WTC11 (cell line): ENCODE results near the gene CASP12. TPM values are rescaled to one million over a fixed set of nuclear protein-coding genes. Genes with fewer than 3 reads are reported as not detected.

Experiments used
- ATAC-seq: fragments of 200-7000 bp; cut with Tn5 transposase; 2 replicates; pipeline ENCODE4 v1.10.0; 2021; ENCODE audit warnings: mild to moderate bottlenecking, moderate library complexity
- CTCF ChIA-PET: fragments of 300-600 bp; sonication (Branson Sonifier 250); formaldehyde crosslinking; loops from one replicate; lab custom pipeline; 2021; ENCODE audit warnings: antibody characterized with exemption; lab: Charles Lee
- POLR2A ChIA-PET: fragments of 350-600 bp; sonication (Branson Sonifier 250); formaldehyde crosslinking; loops from one replicate; lab custom pipeline; 2021; ENCODE audit warnings: antibody characterized with exemption; lab: Charles Lee
- DNase-seq: peaks from one replicate; pipeline ENCODE4 v3.0.0; 2021; ENCODE audit warnings: low spot score
- H3K27ac Mint-ChIP-seq: 2 replicates; pipeline ENCODE4 v1.8.0; 2021; ENCODE audit warnings: mixed read lengths
- H3K27me3 Mint-ChIP-seq: 2 replicates; pipeline ENCODE4 v1.8.0; 2021; ENCODE audit warnings: low read depth, mild to moderate bottlenecking, moderate library complexity, mixed read lengths
- H3K36me3 Mint-ChIP-seq: 2 replicates; pipeline ENCODE4 v1.8.0; 2021; ENCODE audit warnings: mixed read lengths
- H3K4me1 Mint-ChIP-seq: 2 replicates; pipeline ENCODE4 v1.8.0; 2022; ENCODE audit warnings: mixed read lengths
- H3K4me3 Mint-ChIP-seq: 2 replicates; pipeline ENCODE4 v1.8.0; 2021; ENCODE audit warnings: mild to moderate bottlenecking, moderate library complexity, mixed read lengths
- H3K9me3 Mint-ChIP-seq: 2 replicates; pipeline ENCODE4 v1.8.0; 2021; ENCODE audit warnings: mixed read lengths
- ETV6 ChIP-seq: sonication (generic); formaldehyde crosslinking; IDR thresholded peaks from 2 replicates; pipeline ENCODE4 v1.8.1; 2022; ENCODE audit warnings: mild to moderate bottlenecking, missing genetic modification reagents
- FOXP1 ChIP-seq: sonication (generic); formaldehyde crosslinking; IDR thresholded peaks from 2 replicates; pipeline ENCODE4 v1.8.0; 2022; ENCODE audit warnings: missing genetic modification reagents, mild to moderate bottlenecking, moderate library complexity, borderline replicate concordance
- GABPB1 ChIP-seq: sonication (generic); formaldehyde crosslinking; IDR thresholded peaks from 2 replicates; pipeline ENCODE4 v1.8.1; 2023; ENCODE audit warnings: mild to moderate bottlenecking, missing genetic modification reagents
- GRHL2 ChIP-seq: fragments of 250-450 bp; sonication (Bioruptor Pico); IDR thresholded peaks from 2 replicates; pipeline ENCODE4 v1.8.0; 2022; ENCODE audit warnings: mild to moderate bottlenecking, moderate library complexity; ENCODE audit not compliant: insufficient replicate concordance, severe bottlenecking
- MXD4 ChIP-seq: fragments of 250-450 bp; sonication (Bioruptor Pico); IDR thresholded peaks from 2 replicates; pipeline ENCODE4 v1.8.0; 2021; ENCODE audit warnings: mild to moderate bottlenecking, moderate library complexity, borderline replicate concordance
- NFATC4 ChIP-seq: fragments of 250-450 bp; sonication (Bioruptor Pico); IDR thresholded peaks from 2 replicates; pipeline ENCODE4 v1.9.0; 2021; ENCODE audit warnings: mild to moderate bottlenecking
- RELA ChIP-seq: sonication (generic); formaldehyde crosslinking; IDR thresholded peaks from 2 replicates; pipeline ENCODE4 v1.8.1; 2022; ENCODE audit warnings: missing genetic modification reagents, mild to moderate bottlenecking, borderline replicate concordance
- SMAD3 ChIP-seq: sonication (generic); formaldehyde crosslinking; IDR thresholded peaks from 2 replicates; pipeline ENCODE4 v1.8.0; 2022; ENCODE audit warnings: missing genetic modification reagents, mild to moderate bottlenecking, borderline replicate concordance
- SP1 ChIP-seq: sonication (generic); formaldehyde crosslinking; conservative IDR thresholded peaks from 2 replicates; pipeline ENCODE4 v1.8.1; 2022; ENCODE audit warnings: missing genetic modification reagents
- TEAD4 ChIP-seq: sonication (generic); formaldehyde crosslinking; IDR thresholded peaks from 2 replicates; pipeline ENCODE4 v1.8.0; 2022; ENCODE audit warnings: mild to moderate bottlenecking, missing genetic modification reagents
- ZBTB21 ChIP-seq: sonication (generic); formaldehyde crosslinking; IDR thresholded peaks from 2 replicates; pipeline ENCODE4 v1.8.1; 2023; ENCODE audit warnings: mild to moderate bottlenecking, missing genetic modification reagents, borderline replicate concordance
- ZMAT4 ChIP-seq: fragments of 250-450 bp; sonication (Bioruptor Pico); IDR thresholded peaks from 2 replicates; pipeline ENCODE4 v1.9.0; 2021; ENCODE audit warnings: mild to moderate bottlenecking
- ZNF263 ChIP-seq: sonication (generic); formaldehyde crosslinking; IDR thresholded peaks from 2 replicates; pipeline ENCODE4 v1.8.1; 2022; ENCODE audit warnings: low read depth, mild to moderate bottlenecking, moderate library complexity, missing genetic modification reagents
- total RNA-seq: library from RNA; stranded (reverse); gene quantifications from 3 replicates; pipeline ENCODE4 v1.2.3, GENCODE V29; 2021
- TF ChIP-seq, protein P1 (sequence below): sonication (generic); formaldehyde crosslinking; IDR thresholded peaks from 2 replicates; pipeline ENCODE4 v1.8.0; 2023; ENCODE audit warnings: mild to moderate bottlenecking, missing genetic modification reagents
- TF ChIP-seq, protein P2 (sequence below): sonication (generic); formaldehyde crosslinking; IDR thresholded peaks from 2 replicates; pipeline ENCODE4 v1.8.0; 2022; ENCODE audit warnings: mild to moderate bottlenecking, missing genetic modification reagents
- TF ChIP-seq, protein P3 (sequence below): sonication (generic); formaldehyde crosslinking; conservative IDR thresholded peaks from 2 replicates; pipeline ENCODE4 v1.8.1; 2023; ENCODE audit warnings: mild to moderate bottlenecking, low read depth, missing genetic modification reagents, moderate library complexity
- TF ChIP-seq, protein P4 (sequence below): sonication (generic); formaldehyde crosslinking; IDR thresholded peaks from 2 replicates; pipeline ENCODE4 v1.8.1; 2023; ENCODE audit warnings: mild to moderate bottlenecking, missing genetic modification reagents, moderate library complexity
- TF ChIP-seq, protein P5 (sequence below): sonication (generic); formaldehyde crosslinking; IDR thresholded peaks from 2 replicates; pipeline ENCODE4 v1.8.1; 2023; ENCODE audit warnings: mild to moderate bottlenecking, missing genetic modification reagents
- TF ChIP-seq, protein P6 (sequence below): sonication (generic); formaldehyde crosslinking; IDR thresholded peaks from 2 replicates; pipeline ENCODE4 v1.8.0; 2022; ENCODE audit warnings: mild to moderate bottlenecking, missing genetic modification reagents

CASP12 gene
- total RNA-seq, 1 experiment from 2014 or later: not detected

DNA sequence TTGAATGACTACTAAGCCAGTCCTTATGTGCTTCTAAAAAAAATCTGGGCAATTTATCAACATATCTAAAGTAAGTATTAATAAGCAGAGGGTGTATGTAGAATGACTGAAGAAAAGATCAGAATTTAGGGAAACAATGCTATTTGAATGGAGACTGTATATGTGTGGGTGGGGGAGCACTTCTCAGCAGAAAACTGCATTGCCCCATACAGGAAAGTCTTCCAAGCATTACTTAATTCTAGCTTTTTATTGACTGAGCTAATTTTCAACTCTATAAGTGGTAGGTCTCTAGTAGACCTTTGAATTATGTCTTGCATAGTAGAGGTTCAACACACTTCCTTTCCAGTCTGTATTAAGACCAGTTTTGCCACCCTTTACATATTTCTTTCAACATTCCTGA is 41.7 kb downstream of the CASP12 start (continued):
- TF ChIP-seq, protein P1, sequence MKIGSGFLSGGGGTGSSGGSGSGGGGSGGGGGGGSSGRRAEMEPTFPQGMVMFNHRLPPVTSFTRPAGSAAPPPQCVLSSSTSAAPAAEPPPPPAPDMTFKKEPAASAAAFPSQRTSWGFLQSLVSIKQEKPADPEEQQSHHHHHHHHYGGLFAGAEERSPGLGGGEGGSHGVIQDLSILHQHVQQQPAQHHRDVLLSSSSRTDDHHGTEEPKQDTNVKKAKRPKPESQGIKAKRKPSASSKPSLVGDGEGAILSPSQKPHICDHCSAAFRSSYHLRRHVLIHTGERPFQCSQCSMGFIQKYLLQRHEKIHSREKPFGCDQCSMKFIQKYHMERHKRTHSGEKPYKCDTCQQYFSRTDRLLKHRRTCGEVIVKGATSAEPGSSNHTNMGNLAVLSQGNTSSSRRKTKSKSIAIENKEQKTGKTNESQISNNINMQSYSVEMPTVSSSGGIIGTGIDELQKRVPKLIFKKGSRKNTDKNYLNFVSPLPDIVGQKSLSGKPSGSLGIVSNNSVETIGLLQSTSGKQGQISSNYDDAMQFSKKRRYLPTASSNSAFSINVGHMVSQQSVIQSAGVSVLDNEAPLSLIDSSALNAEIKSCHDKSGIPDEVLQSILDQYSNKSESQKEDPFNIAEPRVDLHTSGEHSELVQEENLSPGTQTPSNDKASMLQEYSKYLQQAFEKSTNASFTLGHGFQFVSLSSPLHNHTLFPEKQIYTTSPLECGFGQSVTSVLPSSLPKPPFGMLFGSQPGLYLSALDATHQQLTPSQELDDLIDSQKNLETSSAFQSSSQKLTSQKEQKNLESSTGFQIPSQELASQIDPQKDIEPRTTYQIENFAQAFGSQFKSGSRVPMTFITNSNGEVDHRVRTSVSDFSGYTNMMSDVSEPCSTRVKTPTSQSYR (CRISPR knock-in tag): no peak
- TF ChIP-seq ZBTB21 (CRISPR knock-in tag) (no peak), NFATC4 (CRISPR knock-in tag) (no peak), GRHL2 (no peak), MXD4 (CRISPR knock-in tag) (no peak), RELA (CRISPR knock-in tag) (no peak), SP1 (CRISPR knock-in tag) (no peak)
- TF ChIP-seq, protein P2, sequence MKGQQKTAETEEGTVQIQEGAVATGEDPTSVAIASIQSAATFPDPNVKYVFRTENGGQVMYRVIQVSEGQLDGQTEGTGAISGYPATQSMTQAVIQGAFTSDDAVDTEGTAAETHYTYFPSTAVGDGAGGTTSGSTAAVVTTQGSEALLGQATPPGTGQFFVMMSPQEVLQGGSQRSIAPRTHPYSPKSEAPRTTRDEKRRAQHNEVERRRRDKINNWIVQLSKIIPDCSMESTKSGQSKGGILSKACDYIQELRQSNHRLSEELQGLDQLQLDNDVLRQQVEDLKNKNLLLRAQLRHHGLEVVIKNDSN: no peak
- TF ChIP-seq, protein P3, sequence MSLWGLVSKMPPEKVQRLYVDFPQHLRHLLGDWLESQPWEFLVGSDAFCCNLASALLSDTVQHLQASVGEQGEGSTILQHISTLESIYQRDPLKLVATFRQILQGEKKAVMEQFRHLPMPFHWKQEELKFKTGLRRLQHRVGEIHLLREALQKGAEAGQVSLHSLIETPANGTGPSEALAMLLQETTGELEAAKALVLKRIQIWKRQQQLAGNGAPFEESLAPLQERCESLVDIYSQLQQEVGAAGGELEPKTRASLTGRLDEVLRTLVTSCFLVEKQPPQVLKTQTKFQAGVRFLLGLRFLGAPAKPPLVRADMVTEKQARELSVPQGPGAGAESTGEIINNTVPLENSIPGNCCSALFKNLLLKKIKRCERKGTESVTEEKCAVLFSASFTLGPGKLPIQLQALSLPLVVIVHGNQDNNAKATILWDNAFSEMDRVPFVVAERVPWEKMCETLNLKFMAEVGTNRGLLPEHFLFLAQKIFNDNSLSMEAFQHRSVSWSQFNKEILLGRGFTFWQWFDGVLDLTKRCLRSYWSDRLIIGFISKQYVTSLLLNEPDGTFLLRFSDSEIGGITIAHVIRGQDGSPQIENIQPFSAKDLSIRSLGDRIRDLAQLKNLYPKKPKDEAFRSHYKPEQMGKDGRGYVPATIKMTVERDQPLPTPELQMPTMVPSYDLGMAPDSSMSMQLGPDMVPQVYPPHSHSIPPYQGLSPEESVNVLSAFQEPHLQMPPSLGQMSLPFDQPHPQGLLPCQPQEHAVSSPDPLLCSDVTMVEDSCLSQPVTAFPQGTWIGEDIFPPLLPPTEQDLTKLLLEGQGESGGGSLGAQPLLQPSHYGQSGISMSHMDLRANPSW (CRISPR knock-in tag): no peak
- TF ChIP-seq, protein P4, sequence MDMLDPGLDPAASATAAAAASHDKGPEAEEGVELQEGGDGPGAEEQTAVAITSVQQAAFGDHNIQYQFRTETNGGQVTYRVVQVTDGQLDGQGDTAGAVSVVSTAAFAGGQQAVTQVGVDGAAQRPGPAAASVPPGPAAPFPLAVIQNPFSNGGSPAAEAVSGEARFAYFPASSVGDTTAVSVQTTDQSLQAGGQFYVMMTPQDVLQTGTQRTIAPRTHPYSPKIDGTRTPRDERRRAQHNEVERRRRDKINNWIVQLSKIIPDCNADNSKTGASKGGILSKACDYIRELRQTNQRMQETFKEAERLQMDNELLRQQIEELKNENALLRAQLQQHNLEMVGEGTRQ (CRISPR knock-in tag): no peak
- TF ChIP-seq, protein P5, sequence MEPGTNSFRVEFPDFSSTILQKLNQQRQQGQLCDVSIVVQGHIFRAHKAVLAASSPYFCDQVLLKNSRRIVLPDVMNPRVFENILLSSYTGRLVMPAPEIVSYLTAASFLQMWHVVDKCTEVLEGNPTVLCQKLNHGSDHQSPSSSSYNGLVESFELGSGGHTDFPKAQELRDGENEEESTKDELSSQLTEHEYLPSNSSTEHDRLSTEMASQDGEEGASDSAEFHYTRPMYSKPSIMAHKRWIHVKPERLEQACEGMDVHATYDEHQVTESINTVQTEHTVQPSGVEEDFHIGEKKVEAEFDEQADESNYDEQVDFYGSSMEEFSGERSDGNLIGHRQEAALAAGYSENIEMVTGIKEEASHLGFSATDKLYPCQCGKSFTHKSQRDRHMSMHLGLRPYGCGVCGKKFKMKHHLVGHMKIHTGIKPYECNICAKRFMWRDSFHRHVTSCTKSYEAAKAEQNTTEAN (CRISPR knock-in tag): no peak

GRCh38 chr11:104855965-104856364 is 42.3 kb downstream of the CASP12 start:
- peaks cover 51% of the 10 kb centered on the region for H3K4me1 Mint-ChIP-seq
- no peaks in the 10 kb centered on the region for H3K36me3 Mint-ChIP-seq
- ChIA-PET CTCF (no interaction called here), POLR2A (no interaction called here)
- no peak for TF ChIP-seq GABPB1 (CRISPR knock-in tag)
- no peak for TF ChIP-seq ETV6 (CRISPR knock-in tag)
- no peak for TF ChIP-seq ZMAT4 (CRISPR knock-in tag)
- TF ChIP-seq FOXP1 (CRISPR knock-in tag): no peak
- no peak for TF ChIP-seq ZNF263 (CRISPR knock-in tag)
- TF ChIP-seq, protein P6, sequence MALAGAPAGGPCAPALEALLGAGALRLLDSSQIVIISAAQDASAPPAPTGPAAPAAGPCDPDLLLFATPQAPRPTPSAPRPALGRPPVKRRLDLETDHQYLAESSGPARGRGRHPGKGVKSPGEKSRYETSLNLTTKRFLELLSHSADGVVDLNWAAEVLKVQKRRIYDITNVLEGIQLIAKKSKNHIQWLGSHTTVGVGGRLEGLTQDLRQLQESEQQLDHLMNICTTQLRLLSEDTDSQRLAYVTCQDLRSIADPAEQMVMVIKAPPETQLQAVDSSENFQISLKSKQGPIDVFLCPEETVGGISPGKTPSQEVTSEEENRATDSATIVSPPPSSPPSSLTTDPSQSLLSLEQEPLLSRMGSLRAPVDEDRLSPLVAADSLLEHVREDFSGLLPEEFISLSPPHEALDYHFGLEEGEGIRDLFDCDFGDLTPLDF (CRISPR knock-in tag): no peak
- no peak for TF ChIP-seq TEAD4 (CRISPR knock-in tag)
- no peak for TF ChIP-seq SMAD3 (CRISPR knock-in tag)
- DNase-seq: no peak
- ATAC-seq: no peak
- no peak overlapping the region for H3K4me3 Mint-ChIP-seq
- no peak overlapping the region for H3K27ac Mint-ChIP-seq
- H3K9me3 Mint-ChIP-seq: no peaks in the 10 kb centered on the region
- H3K27me3 Mint-ChIP-seq: no peaks in the 10 kb centered on the region
